SIG-M5 treated with dmso at 0.1 percent for 504 hours (cell line): Measurements from ENCODE around the gene CRADD.
"Not testable (repeated sequence)": the region's sequence is repeated elsewhere in the genome, so short reads cannot be mapped to it uniquely, and the experiment has no call there.

Source experiments
- DNase-seq: peaks from one replicate; lab custom pipeline; 2025; ENCODE audit not compliant: unreplicated experiment; lab: John Stamatoyannopoulos, UW

Gene CRADD

DNA sequence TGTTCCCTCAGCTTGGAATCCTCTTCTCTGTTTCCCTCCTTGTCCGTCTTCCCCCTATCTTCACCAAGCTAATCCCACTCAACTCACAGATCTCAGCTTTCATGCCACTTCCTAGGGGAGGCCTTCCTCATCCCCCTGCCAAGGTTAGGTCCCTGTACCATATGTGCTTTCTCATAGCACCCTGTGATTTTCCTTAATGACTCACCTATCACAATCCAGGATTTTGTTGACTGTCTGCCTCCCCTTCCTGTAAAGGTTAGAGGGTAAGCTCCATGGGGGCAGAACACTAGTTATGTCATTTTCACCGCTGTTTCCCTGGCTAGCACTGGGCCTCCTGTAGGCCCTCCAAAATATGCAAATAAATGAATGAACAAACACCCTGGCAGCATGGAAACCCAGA lies 57.6 kb downstream of the CRADD start:
- DNase-seq, result no peak

DNA sequence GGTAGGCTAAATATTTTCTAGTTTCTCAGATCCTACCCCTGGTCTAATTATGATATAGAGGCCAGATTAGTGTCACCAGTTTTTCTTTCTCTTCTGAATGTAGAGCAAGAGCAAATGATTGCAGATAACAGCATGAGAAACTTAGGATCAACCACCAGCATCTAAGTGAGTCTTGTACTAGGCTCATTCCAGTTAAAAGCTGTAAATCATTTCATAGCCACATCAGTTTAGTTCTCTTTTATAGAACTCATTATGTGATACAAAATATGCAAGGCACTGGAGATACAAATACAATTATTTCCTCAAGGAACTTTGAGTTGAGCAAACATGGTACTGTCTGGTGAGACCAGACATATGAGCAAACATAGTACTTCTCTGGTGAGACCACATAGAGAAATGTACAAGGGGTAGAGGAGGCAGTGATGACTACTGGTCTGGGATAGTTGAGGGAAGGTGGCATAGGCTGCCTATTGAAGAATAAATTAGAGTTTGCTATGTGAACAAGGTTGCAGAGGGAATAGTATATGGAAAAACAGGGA lies 59.5 kb downstream of the CRADD start:
- DNase-seq, result no peak

DNA sequence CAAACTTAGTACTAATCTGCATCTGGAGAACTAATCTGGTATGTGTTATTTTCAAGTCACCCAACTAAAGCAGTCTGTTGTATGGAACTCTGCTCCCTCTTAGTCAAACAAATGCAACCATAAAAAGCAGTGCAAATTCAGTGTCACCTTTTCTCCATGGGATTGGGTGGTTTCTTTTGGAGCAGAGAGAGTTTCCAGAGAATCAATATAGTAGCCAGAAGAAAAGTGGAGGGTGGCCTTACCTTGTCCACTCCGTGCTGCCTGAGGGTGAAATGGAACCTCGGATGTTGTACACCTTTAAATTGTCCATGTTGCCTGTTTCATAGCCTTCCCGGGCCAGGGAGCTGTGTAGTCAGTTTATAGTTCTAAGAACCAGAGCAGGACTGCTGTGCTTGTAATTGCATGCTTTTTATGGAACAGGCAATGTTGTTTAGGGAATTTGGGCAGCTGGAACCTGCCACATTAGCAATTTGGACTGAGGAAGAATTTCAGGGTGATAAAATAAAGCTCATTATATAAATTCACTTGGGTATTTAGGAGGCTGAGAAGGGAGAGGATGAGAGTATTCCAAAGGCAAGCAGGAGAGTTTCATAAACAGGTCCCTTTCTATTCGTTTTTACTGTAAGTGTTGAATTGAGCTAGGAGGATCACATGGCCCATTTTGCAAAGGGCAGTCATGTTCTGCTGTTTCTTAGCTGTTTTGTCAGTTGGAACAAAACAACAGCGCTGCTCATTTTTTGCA lies 60.5 kb downstream of the CRADD start:
- DNase-seq, result no peak

DNA sequence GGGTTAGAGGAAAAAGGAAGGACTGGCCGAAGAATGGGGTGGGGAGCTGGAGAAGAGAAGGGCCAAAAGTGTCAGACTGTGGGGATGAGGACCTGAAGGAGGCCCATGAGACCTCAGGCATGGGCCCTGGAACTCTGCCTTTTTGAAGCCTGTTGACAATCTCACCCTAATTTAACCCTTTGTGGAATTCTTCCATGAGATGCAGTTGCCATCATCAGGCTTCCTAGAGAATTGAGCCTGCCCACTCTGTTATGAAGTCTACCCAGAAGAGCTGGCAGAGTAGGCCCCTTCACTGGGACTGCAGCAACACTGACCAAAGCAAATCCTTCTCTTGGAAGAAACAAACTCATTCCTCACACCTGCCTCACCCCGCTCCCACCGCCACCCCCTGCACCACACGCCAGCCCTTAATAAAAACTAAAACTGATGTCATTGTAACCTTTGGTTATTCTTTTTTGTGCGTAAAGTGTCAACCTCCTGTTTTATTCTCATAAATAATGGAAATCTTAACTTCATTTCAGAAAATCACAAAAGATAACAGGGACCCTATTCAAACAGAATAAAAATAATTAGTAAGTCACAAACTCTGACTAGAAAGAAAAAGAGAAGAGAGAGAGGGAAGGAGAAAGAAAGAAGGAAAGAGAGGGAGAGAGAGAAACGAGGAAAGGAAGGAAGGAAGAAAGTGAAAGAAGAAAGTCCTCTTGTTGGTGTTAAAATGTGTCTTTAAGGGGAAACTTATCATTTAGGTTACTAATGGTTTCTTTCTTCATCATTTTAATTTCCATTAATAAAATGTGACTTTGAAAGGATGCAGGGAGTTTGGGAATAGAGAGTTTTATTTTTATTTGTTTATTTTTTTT lies 61.3 kb downstream of the CRADD start:
- DNase-seq, result no peak

DNA sequence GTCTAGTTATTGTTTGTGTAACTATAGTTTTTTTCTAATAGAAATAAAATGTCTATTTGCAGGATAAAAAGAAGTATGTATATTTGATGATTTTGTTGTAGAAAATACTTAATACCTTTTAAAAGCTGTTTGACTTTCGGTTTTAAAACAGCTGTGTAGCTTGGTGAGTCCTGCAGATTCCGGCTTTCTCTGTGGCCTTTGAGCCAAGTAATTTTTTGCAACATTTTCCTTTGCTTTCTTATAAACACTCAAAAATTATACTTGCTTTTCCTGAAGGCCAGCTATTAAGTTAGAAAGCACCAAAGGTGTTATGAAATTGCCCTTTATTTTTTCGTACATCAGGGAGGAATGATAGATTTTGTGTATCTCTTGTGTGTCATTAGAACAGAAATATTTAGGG lies 63.6 kb downstream of the CRADD start:
- DNase-seq, result no peak

DNA sequence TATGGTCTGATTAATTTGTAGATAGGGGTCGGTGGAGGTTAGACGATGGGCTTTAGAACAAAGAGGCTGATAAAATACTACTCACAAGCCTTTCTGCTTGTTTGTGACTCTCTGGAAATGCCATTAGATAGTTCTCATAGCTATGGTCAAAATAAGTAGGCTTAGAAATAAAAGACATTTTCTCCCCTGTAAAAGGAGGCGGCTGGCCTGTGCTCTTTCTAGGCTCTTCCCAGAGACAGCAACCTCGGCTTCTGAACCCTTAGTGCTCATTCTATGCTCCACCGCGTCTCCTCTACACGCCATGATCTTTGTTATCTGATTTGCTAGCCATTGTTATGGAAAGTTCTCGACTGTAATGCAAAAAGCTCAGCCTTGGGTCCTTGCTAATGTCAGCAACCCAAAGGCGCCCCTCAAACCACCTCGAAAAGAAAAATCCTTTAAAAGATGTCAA lies 64.5 kb downstream of the CRADD start:
- no peak for DNase-seq

DNA sequence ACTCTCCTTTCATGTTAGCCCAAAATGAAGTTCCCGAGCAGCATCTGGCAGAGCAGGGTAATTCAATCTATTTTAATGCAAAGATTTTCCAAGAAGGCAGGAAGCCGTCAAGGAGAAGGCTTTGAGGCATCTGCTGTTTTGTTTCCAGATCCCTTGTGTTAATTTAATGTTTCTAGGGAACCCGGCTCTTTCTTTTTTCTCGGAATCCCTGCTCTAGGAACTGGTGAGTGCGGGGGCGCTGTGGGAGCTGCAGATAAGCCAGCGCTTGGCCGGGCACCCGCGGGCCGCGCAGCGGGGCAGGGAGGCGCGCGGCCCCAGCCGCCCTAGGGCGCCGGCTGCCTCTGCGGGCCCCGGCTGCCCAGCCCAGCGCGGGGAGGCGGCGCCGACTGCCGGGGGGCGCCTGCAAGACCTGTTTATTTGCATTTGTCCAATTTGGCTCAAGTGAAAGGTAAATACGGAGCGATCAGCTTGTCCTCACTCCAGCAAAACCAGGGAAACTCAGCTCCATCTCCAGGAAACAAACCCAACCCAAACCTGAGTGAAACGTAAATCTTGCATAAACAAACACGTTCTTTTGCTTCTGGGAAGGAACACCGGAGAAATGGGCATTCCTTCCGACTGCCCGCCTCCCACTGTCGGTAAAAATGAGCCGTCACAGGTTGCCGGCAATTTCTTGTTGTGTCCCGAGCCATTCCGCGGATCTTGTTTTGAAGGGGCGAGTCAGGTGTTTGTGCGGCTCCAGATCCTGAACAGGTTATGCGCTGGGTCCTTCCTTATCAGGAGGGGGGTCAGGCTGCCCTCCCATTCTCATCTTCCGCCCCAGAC lies 65.1 kb downstream of the CRADD start:
- no peak for DNase-seq

DNA sequence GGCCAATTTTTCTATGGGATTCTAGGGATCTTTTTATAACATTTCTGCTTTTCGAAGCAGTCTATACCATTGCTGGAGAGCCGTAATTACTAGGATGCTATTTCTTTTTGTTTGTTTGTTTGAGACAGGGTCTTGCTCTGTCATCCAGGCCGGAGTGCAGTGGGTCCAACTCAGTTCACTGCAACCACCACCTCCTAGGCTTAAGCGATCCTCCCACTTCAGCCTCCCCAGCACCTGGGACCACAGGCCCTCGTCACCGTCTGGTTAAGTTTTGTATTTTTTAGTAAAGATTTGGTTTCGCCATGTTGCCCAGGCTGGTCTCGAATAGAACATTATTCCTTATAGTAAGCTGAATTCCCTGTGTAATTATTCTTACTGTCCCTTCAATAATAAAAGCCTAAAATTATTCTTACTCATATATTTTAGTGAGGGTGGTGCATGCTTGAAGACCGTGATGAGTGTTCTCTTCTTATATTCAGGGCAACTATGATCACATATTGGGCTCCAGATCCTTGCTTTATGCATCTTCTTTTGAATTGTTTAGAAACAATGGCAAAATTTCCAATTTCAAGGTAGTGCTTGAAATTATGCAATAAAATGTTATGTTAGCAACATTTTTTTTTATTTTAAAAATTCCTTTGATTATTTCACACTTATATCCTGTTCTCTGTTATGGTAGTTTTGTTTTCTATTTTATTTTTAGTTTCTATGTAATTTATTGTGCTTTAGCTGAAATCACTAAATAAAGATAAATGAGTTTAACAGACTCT lies 66.2 kb downstream of the CRADD start:
- no peak for DNase-seq

DNA sequence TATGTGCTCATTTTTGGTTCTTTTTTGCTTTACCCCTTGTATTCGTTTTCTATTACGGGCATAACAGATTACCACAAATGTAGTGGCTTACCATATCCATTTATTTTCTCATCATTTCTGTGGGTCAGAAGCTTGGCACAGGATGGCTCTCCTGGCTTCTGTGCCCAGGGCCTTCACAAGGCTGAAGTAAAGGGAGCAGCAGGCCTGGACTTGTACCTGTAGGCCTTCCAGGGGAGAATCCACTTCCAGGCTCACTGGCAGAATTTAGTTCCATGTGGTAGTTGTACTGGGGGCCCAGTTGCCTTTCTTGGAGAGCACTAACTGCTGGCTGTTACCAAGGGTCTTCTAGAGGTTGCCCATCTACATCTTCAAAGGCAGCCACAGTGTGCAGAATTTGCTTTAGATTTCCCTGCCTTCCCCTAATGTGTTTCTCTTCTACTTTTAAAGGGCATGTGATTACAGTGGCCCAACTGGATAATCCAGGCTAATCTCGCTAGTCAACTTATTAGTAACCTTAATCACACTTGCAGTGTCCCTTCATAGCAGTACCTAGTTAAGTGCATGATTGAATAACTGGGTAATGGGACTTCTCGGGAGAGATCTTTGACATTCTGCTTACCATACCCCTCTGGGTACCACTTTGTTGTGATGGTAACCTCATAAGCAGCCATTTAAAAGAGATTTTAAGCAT lies 67.0 kb downstream of the CRADD start:
- DNase-seq, result no peak

DNA sequence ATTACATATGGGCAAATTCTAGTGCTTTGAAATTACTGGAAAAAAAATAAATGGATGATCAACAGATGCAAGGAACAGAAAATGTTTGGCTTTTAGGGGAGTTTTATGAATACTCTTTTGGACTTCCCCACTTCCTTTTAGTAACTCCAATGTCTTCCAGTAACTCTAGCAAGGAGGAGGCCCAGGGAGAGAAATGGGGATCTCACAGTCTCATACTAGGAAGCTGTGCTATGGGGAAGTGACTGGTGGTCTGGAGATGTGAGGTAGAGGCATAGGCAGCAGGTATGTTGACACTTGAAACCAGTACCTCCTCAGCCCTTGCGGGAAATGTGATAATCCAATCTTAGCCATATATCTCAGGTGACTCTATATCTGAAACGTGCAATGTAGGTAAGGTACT lies 68.1 kb downstream of the CRADD start:
- no peak for DNase-seq

DNA sequence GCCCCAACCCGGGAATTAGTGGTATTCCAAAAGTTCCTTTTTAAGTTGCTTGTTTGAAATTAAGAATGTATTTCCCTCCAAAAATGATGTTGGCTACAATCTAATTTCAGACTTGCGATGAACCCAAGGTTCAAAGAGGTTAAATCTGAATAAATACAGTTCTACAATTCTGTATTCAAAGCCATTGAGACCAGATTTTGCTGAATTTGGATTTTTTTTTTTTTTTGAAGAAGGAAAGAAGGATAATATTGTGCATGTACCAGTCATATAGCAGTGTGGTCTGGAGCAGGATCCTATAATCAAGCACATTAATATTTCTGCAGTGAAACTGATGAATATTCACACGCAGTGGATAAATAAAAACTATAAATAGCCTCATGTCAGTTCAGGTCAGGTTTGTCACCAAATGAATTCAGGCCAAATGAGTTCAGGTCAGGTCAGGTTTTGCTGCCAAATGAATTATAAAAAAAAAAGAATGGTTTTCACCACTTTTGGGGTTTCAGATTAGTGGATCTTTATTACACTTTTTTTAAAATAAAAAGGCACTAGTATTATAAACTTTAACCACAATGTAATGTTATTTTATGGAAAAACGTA lies 69.5 kb downstream of the CRADD start:
- no peak for DNase-seq

DNA sequence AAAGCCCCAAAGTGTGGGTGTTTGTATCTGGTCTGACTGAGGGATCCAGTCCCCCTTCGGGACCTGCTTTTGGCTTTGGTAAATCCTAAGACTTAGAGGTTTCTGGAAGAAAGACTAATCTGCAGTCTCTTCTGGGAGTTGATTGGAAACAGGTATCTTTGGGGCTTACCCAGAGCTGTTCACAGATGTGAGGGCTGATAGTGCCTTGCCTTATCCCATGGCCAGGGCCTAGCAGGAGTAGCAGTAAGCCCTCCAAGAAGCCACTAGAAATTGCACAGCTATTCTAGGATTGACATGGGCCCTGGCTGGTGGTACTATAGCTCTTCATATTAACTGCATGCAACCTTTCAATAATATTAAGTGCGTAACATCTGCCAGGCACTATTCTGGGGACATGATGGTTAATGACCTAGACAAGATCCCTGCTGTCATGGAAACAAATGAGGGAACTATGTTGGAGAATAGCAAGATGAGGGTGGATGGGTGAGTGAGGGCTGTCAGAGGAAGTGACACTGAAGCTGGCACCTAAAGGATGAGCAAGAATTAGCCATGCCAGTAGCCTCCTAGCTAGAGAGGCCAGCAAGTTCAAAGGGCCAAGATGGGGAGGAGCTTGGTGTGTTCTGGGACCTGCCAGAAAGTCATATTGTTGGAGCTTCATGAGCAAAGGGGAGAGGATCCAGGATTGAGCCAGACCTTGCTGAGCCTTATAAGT lies 71.7 kb downstream of the CRADD start:
- no peak for DNase-seq

DNA sequence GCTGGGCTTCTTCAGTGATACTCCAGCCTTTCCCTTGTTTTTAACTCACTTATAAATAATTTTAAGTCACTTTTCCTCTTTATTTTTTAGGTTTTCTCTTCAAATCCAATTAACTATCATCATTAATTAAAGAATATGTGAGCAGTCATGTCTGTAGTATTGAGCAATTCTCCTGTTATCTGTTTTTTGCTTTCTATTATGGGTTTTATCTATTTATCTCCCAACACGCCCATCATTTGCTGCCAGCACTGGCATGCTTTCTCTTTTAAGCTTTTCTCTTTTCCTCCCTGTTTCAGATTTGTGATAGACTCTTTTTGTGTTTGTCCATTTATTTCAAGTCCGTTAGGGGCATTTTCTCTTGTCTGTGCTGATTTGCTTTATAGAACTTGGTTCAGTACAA lies 72.3 kb downstream of the CRADD start:
- DNase-seq, result no peak

DNA sequence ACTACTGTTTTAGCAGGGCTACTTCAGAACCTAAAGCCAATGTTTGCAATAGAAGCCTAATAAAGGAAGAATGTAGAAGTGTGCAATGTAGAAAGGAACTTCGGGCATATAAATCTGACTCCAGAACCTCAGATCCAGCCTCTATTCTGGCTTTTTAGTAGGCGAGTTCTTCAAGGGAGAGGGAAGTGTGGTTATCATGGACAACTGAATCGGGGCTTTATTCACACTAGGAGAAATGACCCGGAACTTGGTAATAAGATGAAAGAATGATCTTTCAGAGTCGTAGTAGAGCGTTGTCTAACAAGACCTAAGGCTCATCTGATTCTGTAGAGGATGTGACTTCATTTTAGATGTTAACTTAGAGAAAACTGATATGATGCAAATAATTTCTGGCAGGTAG lies 72.9 kb downstream of the CRADD start:
- DNase-seq, result no peak

DNA sequence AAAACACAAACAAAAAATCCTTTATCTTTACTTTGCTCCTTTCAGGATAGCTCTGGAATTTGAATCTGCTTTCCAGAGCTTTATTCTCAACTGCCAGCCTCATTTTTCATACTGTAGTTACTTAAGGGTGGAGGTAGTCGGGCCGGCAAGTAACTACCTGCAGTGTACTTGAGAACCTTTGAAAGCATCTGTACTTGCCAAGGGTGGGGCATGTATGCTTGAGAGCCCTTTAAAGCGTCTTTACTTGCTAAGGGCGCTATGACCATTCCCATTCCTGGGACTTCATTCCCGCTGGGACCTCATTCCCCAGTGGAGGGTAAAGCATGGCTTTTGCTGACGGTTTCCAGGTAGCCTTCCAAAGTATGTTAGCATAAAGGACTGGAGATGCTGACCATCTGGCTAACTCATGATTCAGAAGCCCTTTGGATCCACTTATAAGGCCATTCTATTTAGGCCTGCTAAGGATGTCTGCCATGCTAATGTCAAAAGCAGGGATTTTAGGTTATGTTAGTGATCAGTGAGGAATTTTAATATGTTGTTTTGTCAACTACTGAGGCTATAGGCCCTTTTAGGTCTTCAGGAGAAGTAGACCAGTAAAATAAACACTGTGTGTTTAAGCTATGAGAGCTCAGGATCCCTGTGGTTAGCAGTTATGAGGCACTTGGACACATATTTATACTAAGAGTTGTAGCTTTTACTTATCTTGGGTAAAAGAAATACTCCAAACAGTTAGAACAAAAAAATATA lies 74.9 kb downstream of the CRADD start:
- DNase-seq, result no peak

DNA sequence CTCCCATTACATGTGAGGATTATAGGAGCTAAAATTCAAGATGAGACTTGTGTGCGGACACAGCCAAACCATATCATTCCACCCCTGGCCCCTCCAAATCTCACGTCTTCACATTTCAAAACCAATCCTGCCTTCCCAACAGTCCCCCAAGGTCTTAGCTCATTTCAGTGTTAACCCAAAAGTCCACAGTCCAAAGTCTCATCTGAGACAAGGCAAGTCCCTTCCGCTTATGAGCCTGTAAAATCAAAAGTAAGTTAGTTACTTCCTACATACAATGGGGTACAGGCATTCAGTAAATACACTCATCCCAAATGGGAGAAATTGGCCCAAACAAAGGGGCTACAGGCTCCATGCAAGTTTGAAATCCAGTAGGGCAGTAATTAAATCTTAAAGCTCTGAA lies 76.1 kb downstream of the CRADD start:
- no peak for DNase-seq

DNA sequence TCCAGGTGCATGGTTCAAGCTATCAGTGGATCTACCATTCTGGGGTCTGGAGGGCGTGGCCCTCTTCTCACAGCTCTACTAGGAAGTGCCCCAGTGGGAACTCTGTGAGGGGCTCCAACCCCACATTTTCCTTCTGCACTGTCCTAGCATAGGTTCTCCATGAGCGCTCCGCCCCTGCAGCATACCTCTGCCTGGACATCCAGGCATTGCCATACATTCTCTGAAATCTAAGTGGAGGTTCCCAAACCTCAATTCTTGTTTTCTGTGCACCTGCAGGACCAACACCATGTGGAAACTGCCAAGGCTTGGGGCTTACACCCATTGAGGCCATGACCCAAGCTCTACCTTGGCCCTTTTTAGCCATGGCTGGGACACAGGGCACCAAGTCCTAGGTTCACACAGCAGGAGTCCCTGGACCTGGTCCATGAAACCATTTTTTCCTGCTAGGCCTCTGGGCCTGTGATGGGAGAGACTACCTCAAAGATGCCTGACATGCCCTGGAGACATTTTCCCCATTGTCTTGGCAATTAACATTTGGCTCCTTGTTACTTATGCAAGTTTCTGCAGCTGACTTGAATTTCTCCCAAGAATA lies 76.8 kb downstream of the CRADD start:
- DNase-seq, result no peak

DNA sequence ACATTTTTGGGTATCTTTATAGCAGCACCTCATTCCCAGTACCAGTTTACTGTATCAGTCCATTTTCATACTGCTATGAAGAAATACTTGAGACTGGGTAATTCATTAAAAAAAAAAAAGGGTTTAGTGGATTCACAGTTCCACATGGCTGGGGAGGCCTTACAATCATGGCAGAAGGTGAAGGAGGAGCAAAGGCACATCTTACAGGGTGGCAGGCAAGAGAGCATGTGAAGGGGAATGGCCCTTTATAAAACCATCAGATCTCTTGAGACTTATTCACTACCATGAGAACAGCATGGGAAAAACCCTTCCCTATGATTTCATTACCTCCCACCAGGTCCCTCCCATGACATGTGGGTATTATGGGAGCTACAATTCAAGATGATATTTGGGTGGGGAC lies 77.7 kb downstream of the CRADD start:
- DNase-seq, result not testable (repeated sequence)
